Endodermal cell (in vitro differentiated cells): ENCODE data around the gene PALM3. TPM values are rescaled to one million over a fixed set of nuclear protein-coding genes. Genes with fewer than 3 reads are reported as not detected.

ENCODE experiments used
- DNase-seq: peaks from one replicate; pipeline ENCODE4 v3.0.0-alpha.2; 2017
- H3K27ac ChIP-seq: 2 replicates; pipeline ENCODE4 v1.5.1; 2013; ENCODE audit warnings: mild to moderate bottlenecking, low read depth, low read length, moderate library complexity
- H3K27me3 ChIP-seq: 2 replicates; pipeline ENCODE4 v1.6.1; 2013; ENCODE audit warnings: mild to moderate bottlenecking, low read length, moderate library complexity; ENCODE audit not compliant: insufficient read depth, control insufficient read depth, poor library complexity, severe bottlenecking
- H3K36me3 ChIP-seq: 2 replicates; pipeline ENCODE4 v1.7.0; 2013; ENCODE audit warnings: mild to moderate bottlenecking, low read length, moderate library complexity; ENCODE audit not compliant: control insufficient read depth, insufficient read depth
- H3K4me1 ChIP-seq: one replicate; pipeline ENCODE4 v1.7.0; 2013; ENCODE audit warnings: low read length; ENCODE audit not compliant: control insufficient read depth, insufficient read depth
- H3K4me3 ChIP-seq: 2 replicates; pipeline ENCODE4 v1.5.1; 2013; ENCODE audit warnings: mild to moderate bottlenecking, low read length, moderate library complexity
- H3K9ac ChIP-seq: 2 replicates; pipeline ENCODE4 v1.6.1; 2013; ENCODE audit warnings: mild to moderate bottlenecking, low read length, moderate library complexity; ENCODE audit not compliant: poor library complexity, severe bottlenecking; ENCODE audit errors: extremely low read depth
- H3K9me3 ChIP-seq: 2 replicates; pipeline ENCODE4 v1.6.1; 2013; ENCODE audit warnings: mild to moderate bottlenecking, low read length, moderate library complexity; ENCODE audit not compliant: control insufficient read depth
- H3K27ac Mint-ChIP-seq: 2 replicates; pipeline ENCODE4 v1.8.0; 2020; ENCODE audit warnings: mixed read lengths
- H3K27me3 Mint-ChIP-seq: 2 replicates; pipeline ENCODE4 v1.8.0; 2021; ENCODE audit warnings: mild to moderate bottlenecking, mixed read lengths; ENCODE audit not compliant: insufficient read depth
- H3K36me3 Mint-ChIP-seq: 2 replicates; pipeline ENCODE4 v1.8.0; 2020; ENCODE audit warnings: low read depth, mixed read lengths
- H3K4me1 Mint-ChIP-seq: 2 replicates; pipeline ENCODE4 v1.8.0; 2020; ENCODE audit warnings: mixed read lengths
- H3K4me3 Mint-ChIP-seq: 2 replicates; pipeline ENCODE4 v1.8.0; 2020; ENCODE audit warnings: mild to moderate bottlenecking, moderate library complexity, mixed read lengths
- H3K9me3 Mint-ChIP-seq: 2 replicates; pipeline ENCODE4 v1.8.0; 2020; ENCODE audit warnings: mild to moderate bottlenecking, mixed read lengths
- WGBS, 2 experiments: methylation state at CpG; one replicate each; pipeline versions ENCODE4 v1.1.5 to v1.1.7; 2013; ENCODE audit warnings: missing lambda C conversion rate in 2 of 2, mixed read lengths in 1 of 2; ENCODE audit not compliant: insufficient coverage in 1 of 2, insufficient read length in 1 of 2; 5-methylcytosine and 5-hydroxymethylcytosine counted together
- total RNA-seq, 2 donors: library from RNA; stranded (reverse); fragmentation: NEBNext Ultra II Directional in 1 of 2; extraction: Animal tissue kit (Norgen Biotek cat#: 25700) in 1 of 2; gene quantifications; 2 replicates in 1 of 2; 3 replicates in 1 of 2; pipeline ENCODE4 v1.2.1, GENCODE V29; 2021
- TF ChIP-seq, protein P1 (sequence below): fragments of 200-600 bp; sonication (generic); conservative IDR thresholded peaks from 2 replicates; pipeline ENCODE4 v1.5.0; 2021; ENCODE audit warnings: antibody characterized with exemption, mild to moderate bottlenecking

Gene PALM3
- total RNA-seq, 2 donors from 2014 or later: 1.3 to 4.9 TPM

DNA sequence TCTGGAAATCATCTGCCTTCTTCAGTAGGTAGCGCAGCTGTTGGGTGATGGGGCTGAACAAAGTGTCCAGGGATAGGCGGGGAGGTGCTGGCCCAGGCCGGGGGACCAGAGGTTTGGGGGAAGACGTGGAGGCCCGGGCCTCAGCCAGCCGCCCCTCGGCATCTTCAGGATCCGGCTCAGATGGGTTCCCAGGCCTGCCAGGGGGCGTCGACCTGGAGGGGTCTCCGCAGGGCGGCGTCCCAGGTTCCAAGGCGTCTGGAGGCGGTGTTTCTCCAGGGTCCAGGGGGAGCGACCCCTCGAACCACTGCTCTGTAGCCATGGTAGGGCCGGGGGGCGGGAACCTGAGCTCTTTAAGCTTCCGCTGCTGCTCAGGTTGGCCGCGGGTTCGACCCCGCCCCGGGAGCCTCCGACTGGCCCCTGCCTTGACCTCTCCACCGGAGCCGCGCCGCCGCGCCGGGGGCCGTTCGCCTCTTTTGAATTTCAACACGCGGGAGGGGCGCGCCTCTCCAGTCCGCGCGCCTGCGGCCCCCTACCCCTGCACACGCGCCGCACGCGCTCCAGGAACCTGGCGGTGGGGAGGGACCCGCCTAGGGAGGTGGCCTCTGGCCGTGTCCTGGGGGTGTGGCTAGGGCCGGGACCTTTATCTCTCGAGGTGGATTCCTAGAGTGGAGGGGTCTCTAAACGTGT, 23.6 kb upstream of the PALM3 start, which contains the start of gene C19orf67:
TSS of gene C19orf67 (minus strand) at position 475 of the 687 bp plus-strand sequence. CDS start at position 319, 156 bp downstream.
- TF ChIP-seq, protein P1, sequence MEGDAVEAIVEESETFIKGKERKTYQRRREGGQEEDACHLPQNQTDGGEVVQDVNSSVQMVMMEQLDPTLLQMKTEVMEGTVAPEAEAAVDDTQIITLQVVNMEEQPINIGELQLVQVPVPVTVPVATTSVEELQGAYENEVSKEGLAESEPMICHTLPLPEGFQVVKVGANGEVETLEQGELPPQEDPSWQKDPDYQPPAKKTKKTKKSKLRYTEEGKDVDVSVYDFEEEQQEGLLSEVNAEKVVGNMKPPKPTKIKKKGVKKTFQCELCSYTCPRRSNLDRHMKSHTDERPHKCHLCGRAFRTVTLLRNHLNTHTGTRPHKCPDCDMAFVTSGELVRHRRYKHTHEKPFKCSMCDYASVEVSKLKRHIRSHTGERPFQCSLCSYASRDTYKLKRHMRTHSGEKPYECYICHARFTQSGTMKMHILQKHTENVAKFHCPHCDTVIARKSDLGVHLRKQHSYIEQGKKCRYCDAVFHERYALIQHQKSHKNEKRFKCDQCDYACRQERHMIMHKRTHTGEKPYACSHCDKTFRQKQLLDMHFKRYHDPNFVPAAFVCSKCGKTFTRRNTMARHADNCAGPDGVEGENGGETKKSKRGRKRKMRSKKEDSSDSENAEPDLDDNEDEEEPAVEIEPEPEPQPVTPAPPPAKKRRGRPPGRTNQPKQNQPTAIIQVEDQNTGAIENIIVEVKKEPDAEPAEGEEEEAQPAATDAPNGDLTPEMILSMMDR: no peak
- no peaks in the 10 kb centered on the region for H3K4me1 ChIP-seq
- H3K36me3 Mint-ChIP-seq: peaks cover 23% of the 10 kb centered on the region
- DNase-seq: peak; percentile 76
- no peak within 1 kb of the TSS for H3K9ac ChIP-seq
- H3K4me3 ChIP-seq: no peak within 1 kb of the TSS
- H3K27me3 Mint-ChIP-seq: peaks cover 29% of the 10 kb centered on the region
- H3K9me3 Mint-ChIP-seq: no peaks in the 10 kb centered on the region
- H3K27ac ChIP-seq: no peak within 1 kb of the TSS
- no peaks in the 10 kb centered on the region for H3K27me3 ChIP-seq
- H3K4me3 Mint-ChIP-seq: peak within 1 kb of the TSS; percentile 40
- H3K27ac Mint-ChIP-seq: peak within 1 kb of the TSS; percentile 58
- H3K9me3 ChIP-seq: no peaks in the 10 kb centered on the region
- 72 to 76% methylated on average over 32 to 54 of the region's 54 CpGs for WGBS, 2 experiments
- H3K4me1 Mint-ChIP-seq: peaks cover 5% of the 10 kb centered on the region
- peaks cover 16% of the 10 kb centered on the region for H3K36me3 ChIP-seq

DNA sequence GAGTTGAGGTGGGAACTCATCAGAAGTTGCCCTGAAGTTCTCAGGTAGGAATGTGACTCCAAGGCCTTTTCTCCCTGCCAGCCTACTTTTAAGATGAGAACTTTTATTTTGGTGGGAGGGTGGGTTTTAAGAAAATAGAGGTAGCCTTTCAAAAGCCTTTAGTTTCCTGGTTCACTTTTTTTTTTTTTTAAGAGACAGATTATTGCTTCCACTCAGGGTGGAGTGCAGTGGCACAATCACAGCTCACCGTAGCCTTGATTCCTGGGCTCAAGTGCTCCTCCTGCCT, 20.7 kb upstream of the PALM3 start:
- WGBS, 2 experiments: 48 to 56% methylated on average over 1 of the region's 1 CpG
- Mint-ChIP-seq H3K9me3 (no peaks in the 10 kb centered on the region), H3K4me1 (peaks cover 3% of the 10 kb centered on the region), H3K36me3 (peaks cover 8% of the 10 kb centered on the region), H3K4me3 (peak overlapping the region; percentile 79), H3K27me3 (peaks cover 22% of the 10 kb centered on the region), H3K27ac (no peak overlapping the region)
- no peak overlapping the region for H3K4me3 ChIP-seq
- H3K4me1 ChIP-seq: no peaks in the 10 kb centered on the region
- TF ChIP-seq, protein P1: no peak
- no peaks in the 10 kb centered on the region for H3K27me3 ChIP-seq
- no peak overlapping the region for H3K9ac ChIP-seq
- DNase-seq: no peak
- H3K9me3 ChIP-seq: no peaks in the 10 kb centered on the region
- no peak overlapping the region for H3K27ac ChIP-seq
- H3K36me3 ChIP-seq: peaks cover 7% of the 10 kb centered on the region

DNA sequence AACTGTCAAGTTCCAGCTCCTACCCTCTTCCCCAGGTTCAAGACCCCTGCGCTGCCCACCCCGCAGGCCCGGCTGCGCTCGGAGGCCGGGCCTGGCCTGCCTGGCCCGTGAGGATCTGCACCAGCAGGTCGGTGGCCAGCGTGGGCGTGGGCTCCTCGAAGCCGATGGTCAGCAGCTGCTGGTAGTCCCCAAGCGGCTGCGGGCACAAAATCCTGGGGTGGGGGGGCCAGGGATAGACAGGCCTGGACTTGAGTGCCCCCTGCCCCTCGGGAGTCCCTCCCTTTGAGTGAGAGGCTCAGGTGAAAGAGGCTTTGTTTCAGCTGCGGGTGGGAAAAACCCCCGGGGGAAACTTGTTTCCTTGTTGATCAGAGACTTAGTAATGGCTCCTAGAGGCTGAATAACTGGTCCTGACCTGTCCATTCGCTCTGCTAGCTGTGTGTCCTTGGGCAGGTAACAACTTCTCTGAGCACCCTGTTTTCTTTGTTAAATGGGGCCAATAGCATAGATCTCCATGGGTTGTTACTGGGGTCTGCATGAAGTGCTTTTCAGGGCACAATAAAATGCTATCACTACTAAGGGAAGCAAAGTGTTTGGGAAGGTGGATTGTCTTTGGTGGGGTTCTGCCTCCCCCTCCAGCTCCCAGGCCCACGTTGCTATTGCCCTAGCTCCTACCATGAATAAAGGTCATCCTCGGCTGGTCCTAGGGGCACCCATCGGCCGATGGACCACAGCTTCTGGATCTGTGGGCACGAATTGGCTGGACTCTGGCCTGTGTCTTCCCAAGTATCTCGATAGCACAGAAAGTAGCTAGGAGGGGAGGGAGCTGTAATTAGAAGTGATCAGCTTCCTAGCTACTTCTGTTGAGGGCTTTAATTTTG, 20.2 kb upstream of the PALM3 start:
- TF ChIP-seq, protein P1: no peak
- H3K27ac ChIP-seq: peak overlapping the region; percentile 82
- Mint-ChIP-seq H3K27me3 (peaks cover 26% of the 10 kb centered on the region), H3K9me3 (no peaks in the 10 kb centered on the region), H3K4me3 (peak overlapping the region; percentile 79), H3K4me1 (peaks cover 3% of the 10 kb centered on the region), H3K36me3 (peaks cover 5% of the 10 kb centered on the region), H3K27ac (peak overlapping the region; percentile 84)
- DNase-seq: no peak
- H3K9me3 ChIP-seq: no peaks in the 10 kb centered on the region
- no peaks in the 10 kb centered on the region for H3K4me1 ChIP-seq
- H3K4me3 ChIP-seq: peak overlapping the region; percentile 96
- H3K36me3 ChIP-seq: peaks cover 4% of the 10 kb centered on the region
- 45 to 79% methylated on average over 9 to 24 of the region's 24 CpGs for WGBS, 2 experiments
- H3K27me3 ChIP-seq: no peaks in the 10 kb centered on the region
- peak overlapping the region; percentile 45 for H3K9ac ChIP-seq
